Mesenchymal stem cell (in vitro differentiated cells and primary cell): ENCODE data around the gene CGB8.
A peak's percentile ranks its signal among the peaks of the same experiment; 100 is the strongest.
"Not testable (repeated sequence)": the region's sequence is repeated elsewhere in the genome, so short reads cannot be mapped to it uniquely, and the experiment has no call there.

Experiments used
- DNase-seq: peaks from one replicate; pipeline ENCODE4 v3.0.0-alpha.2; 2013
- H2AFZ ChIP-seq: one replicate; pipeline ENCODE4 v1.6.1; 2013; ENCODE audit warnings: low read depth, mild to moderate bottlenecking, control low read depth, inconsistent platforms, low read length, moderate library complexity
- H2AK5ac ChIP-seq: 2 replicates; pipeline ENCODE4 v1.6.1; 2013; ENCODE audit warnings: low read length, moderate library complexity, mild to moderate bottlenecking, inconsistent platforms; ENCODE audit not compliant: severe bottlenecking
- H2BK120ac ChIP-seq: one replicate; pipeline ENCODE4 v1.6.1; 2013; ENCODE audit warnings: low read depth, mild to moderate bottlenecking, inconsistent platforms, low read length, moderate library complexity
- H2BK12ac ChIP-seq, 2 experiments: one replicate each; pipeline ENCODE4 v1.6.1; 2013; ENCODE audit warnings: inconsistent platforms in 2 of 2, low read length in 2 of 2, mild to moderate bottlenecking in 2 of 2, moderate library complexity in 2 of 2, control low read depth in 1 of 2
- H2BK15ac ChIP-seq: one replicate; pipeline ENCODE4 v1.6.1; 2013; ENCODE audit warnings: mild to moderate bottlenecking, low read depth, inconsistent platforms; ENCODE audit not compliant: poor library complexity, severe bottlenecking
- H2BK5ac ChIP-seq: 2 replicates; pipeline ENCODE4 v1.6.1; 2013; ENCODE audit warnings: low read depth, mild to moderate bottlenecking, low read length, control low read depth, inconsistent platforms; ENCODE audit not compliant: poor library complexity, severe bottlenecking
- H3K14ac ChIP-seq, 2 experiments: one replicate each; pipeline ENCODE4 v1.6.1; 2013; ENCODE audit warnings: inconsistent platforms in 2 of 2, low read length in 2 of 2, control low read depth in 1 of 2, mild to moderate bottlenecking in 1 of 2, moderate library complexity in 1 of 2
- H3K18ac ChIP-seq, 2 experiments: one replicate each; pipeline ENCODE4 v1.6.1; 2013; ENCODE audit warnings: inconsistent platforms in 2 of 2, low read length in 2 of 2, control low read depth in 1 of 2, low read depth in 1 of 2, mild to moderate bottlenecking in 1 of 2
- H3K23ac ChIP-seq, 2 experiments: one replicate each; pipeline ENCODE4 v1.6.1; 2013; ENCODE audit warnings: inconsistent platforms in 2 of 2, low read length in 2 of 2, mild to moderate bottlenecking in 2 of 2, moderate library complexity in 2 of 2, control low read depth in 1 of 2
- H3K27ac ChIP-seq: 2 replicates; pipeline ENCODE4 v1.5.1; 2013; ENCODE audit warnings: mild to moderate bottlenecking, moderate library complexity, low read length, control low read depth, inconsistent platforms; ENCODE audit not compliant: poor library complexity, severe bottlenecking
- H3K27me3 ChIP-seq, 2 experiments: 2 replicates each; pipeline versions ENCODE4 v1.6.1 to v1.7.0; 2013; ENCODE audit warnings: low read length in 2 of 2, mild to moderate bottlenecking in 2 of 2, moderate library complexity in 2 of 2, control low read depth in 1 of 2, inconsistent platforms in 1 of 2; ENCODE audit not compliant: control insufficient read depth in 1 of 2, insufficient read depth in 1 of 2
- H3K36me3 ChIP-seq, 2 experiments: 2 replicates each; pipeline versions ENCODE4 v1.6.1 to v1.7.0; 2013; ENCODE audit warnings: low read length in 2 of 2, control low read depth in 1 of 2, inconsistent platforms in 1 of 2, low read depth in 1 of 2, mild to moderate bottlenecking in 1 of 2; ENCODE audit not compliant: insufficient read depth in 2 of 2, control insufficient read depth in 1 of 2
- H3K4ac ChIP-seq, 2 experiments: one replicate each; pipeline ENCODE4 v1.6.1; 2013; ENCODE audit warnings: inconsistent platforms in 2 of 2, low read length in 2 of 2, mild to moderate bottlenecking in 2 of 2, moderate library complexity in 2 of 2, control low read depth in 1 of 2, low read depth in 1 of 2
- H3K4me1 ChIP-seq: 2 replicates; pipeline ENCODE4 v1.6.1; 2013; ENCODE audit warnings: low read depth, low read length, control low read depth; ENCODE audit not compliant: control insufficient read depth, insufficient read depth
- H3K4me2 ChIP-seq: 2 replicates; pipeline ENCODE4 v1.6.1; 2013; ENCODE audit warnings: low read length, mild to moderate bottlenecking, inconsistent platforms; ENCODE audit not compliant: poor library complexity, severe bottlenecking
- H3K4me3 ChIP-seq, 2 experiments: 2 replicates each; pipeline versions ENCODE4 v1.5.1 to v1.7.0; 2013; ENCODE audit warnings: low read length in 2 of 2, mild to moderate bottlenecking in 2 of 2, control low read depth in 1 of 2, low read depth in 1 of 2; ENCODE audit not compliant: insufficient read depth in 1 of 2
- H3K79me1 ChIP-seq: replicated peaks from 2 replicates; pipeline ENCODE4 v1.6.1; 2013; ENCODE audit warnings: mild to moderate bottlenecking, control low read depth, low read length, inconsistent platforms; ENCODE audit not compliant: poor library complexity, severe bottlenecking
- H3K9ac ChIP-seq: 2 replicates; pipeline ENCODE4 v1.7.0; 2013; ENCODE audit warnings: mild to moderate bottlenecking, low read length, moderate library complexity
- H3K9me3 ChIP-seq: 2 replicates; pipeline ENCODE4 v1.7.0; 2013; ENCODE audit warnings: mild to moderate bottlenecking, low read length; ENCODE audit not compliant: control insufficient read depth
- H4K8ac ChIP-seq: one replicate; pipeline ENCODE4 v1.6.1; 2013; ENCODE audit warnings: inconsistent platforms, mild to moderate bottlenecking, low read length, moderate library complexity
- H4K91ac ChIP-seq: one replicate; pipeline ENCODE4 v1.6.1; 2013; ENCODE audit warnings: mild to moderate bottlenecking, low read length, inconsistent platforms
- WGBS: methylation state at CpG from one replicate; pipeline ENCODE4 v1.1.7; 2013; ENCODE audit warnings: mixed read lengths; 5-methylcytosine and 5-hydroxymethylcytosine counted together

The CGB8 gene

DNA sequence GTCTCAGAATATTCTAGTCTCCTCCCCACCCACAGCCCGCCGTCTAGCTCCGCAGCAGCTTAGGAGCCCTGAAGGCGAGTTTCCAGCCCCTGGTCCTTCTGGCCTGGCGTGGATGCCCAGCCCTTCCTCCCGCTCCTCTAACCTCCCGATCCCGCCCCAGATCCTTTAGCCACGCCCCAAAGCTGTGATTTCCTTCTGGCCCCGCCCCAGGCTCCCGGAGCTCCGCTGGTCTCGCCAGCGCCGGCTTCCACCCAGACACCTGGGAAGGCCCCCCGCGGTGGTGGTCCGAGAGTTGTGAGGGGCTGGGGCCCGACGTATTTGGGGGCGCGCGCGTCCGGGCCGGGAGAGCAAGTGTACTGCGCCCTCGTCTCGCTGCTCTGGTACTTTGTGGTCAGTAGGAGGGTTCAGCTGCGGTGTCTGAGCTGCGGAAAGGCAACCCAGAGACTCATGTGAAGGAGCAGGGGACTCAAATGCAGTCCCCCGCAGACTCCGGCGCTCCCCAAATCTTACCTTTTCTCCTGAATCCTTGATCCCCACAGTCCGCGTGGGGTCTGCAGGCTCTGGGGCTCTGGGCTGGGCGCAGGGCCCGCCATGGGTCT lies 8.8 kb upstream of the CGB8 start, which contains the start of gene CGB7:
Gene CGB7, minus strand, starts transcription at position 114 of the 599 bp plus-strand sequence. CDS start 2,374 bp downstream, outside the sequence.
- Histone ChIP-seq H3K36me3 (peaks cover 0 to 4% of the 10 kb centered on the region in 2 experiments), H2BK120ac (peak within 1 kb of the TSS; percentile 34)

DNA sequence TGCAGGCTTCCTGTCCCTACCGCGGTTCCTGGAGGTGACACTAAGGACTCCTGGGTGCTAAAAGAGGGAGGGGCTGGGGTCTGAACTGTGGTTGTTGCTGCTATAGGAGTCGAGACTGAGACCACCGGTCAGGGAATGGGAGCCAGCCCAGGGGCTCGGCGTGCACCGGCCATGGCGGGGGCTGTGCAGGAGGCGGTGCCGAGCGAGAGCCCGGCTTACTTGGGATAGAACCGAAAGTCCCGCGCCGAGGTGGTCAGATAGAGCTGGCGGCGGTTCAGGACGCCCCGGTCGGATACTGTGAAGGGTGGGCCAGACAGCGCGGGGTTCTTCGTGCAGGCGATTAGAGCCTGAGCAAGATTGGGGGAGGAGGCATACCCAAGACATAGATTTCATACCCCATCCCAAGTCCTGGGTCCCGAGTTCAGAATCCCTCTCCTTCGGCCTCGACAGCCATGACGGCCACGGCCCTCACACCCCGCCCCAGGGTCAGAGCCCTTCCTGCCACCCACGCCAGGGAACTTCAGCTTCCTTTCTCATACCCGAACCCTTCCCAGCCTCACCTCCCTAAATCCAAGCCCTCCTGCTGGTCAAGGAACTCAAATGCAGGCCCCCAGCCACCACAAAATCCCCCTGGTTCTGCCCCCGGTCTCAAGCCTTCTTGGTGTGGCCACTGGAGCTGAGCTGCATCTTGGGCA lies 8.1 kb upstream of the CGB8 start:
- Histone ChIP-seq H3K18ac (peak overlapping the region; percentile 33 to 91), H3K14ac (peak overlapping the region in 1 of 2 experiments; percentile 86), H3K4me2 (peak overlapping the region; percentile 93), H4K8ac (peak overlapping the region; percentile 12), H3K4me1 (peaks cover 17% of the 10 kb centered on the region), H3K27me3 (peaks cover 14 to 57% of the 10 kb centered on the region in 2 experiments), H2BK12ac (peak overlapping the region in 1 of 2 experiments; percentile 34), H3K4me3 (peak overlapping the region; percentile 11 to 72), H3K9ac (peak overlapping the region; percentile 54), H2AFZ (peak overlapping the region; percentile 82), H2BK120ac (peak overlapping the region; percentile 5)
- not testable (repeated sequence) for H2BK5ac ChIP-seq, H3K36me3 ChIP-seq, H3K9me3 ChIP-seq, DNase-seq, H3K4ac ChIP-seq, H2BK15ac ChIP-seq, H2AK5ac ChIP-seq, H3K23ac ChIP-seq, H3K79me1 ChIP-seq, H4K91ac ChIP-seq, H3K27ac ChIP-seq
- WGBS: 18% methylated on average over 20 of the region's 34 CpGs

More for the DNA sequence above, 8.8 kb upstream of the CGB8 start, which contains the start of gene CGB7:
- peak; percentile 66 for DNase-seq
- H4K91ac ChIP-seq: peak within 1 kb of the TSS; percentile 11
- peak within 1 kb of the TSS; percentile 33 to 91 for H3K18ac ChIP-seq
- peaks cover 17% of the 10 kb centered on the region for H3K4me1 ChIP-seq
- H2BK15ac ChIP-seq: peak within 1 kb of the TSS; percentile 48
- H3K23ac ChIP-seq: no peak within 1 kb of the TSS
- no peak within 1 kb of the TSS for H3K27ac ChIP-seq
- H3K4me3 ChIP-seq: peak within 1 kb of the TSS; percentile 50 to 72
- no peak within 1 kb of the TSS for H2AK5ac ChIP-seq
- H3K14ac ChIP-seq: peak within 1 kb of the TSS in 1 of 2 experiments; percentile 86
- H4K8ac ChIP-seq: peak within 1 kb of the TSS; percentile 12
- no peak within 1 kb of the TSS for H3K4ac ChIP-seq
- H3K27me3 ChIP-seq: peaks cover 14 to 62% of the 10 kb centered on the region in 2 experiments
- H2BK12ac ChIP-seq: peak within 1 kb of the TSS in 1 of 2 experiments; percentile 34
- 16% methylated on average over 28 of the region's 38 CpGs for WGBS
- peak within 1 kb of the TSS; percentile 93 for H3K4me2 ChIP-seq
- H2AFZ ChIP-seq: peak within 1 kb of the TSS; percentile 82
- H3K9ac ChIP-seq: peak within 1 kb of the TSS; percentile 54
- H3K9me3 ChIP-seq: no peaks in the 10 kb centered on the region
- no peak within 1 kb of the TSS for H2BK5ac ChIP-seq
- H3K79me1 ChIP-seq: peaks cover 3% of the 10 kb centered on the region

DNA sequence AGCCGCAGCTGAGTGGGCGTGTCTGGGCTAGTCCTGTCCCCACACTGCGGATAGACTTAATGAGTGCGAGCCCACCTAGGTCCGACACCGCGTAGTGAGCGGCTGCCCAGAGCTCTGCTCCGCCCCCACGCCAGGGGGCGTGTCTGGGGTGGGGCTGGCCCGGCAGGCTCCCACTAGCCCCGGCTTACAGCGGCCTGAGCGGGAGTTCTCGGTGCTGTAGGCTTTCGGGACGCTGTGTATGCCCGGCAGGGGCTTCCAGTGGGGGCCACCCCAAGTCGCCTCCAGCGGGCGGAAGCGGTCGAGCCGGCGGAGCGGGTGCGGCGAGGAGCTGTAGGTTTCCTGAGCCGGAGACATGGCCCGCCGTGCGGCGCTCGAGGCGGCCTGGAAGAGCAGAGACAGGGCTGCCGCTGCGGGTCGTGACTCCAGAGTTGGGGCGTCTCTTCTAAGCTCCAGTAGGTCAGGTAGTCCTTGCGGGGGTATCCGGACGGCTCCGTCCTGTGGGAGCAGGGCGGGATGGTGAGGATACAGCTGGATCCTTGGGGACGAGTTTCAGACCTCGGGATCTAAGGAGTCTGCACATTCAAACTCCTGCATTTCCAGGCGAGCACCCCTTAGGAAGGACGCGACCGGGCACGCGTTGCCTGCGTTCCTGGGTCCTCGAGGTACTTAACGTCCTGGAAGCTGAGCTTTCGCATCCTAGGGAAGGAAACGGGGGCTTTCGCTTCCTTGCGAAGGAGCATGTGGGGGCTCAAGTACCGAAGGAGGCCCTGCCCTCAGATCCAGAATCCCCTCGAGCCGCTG lies 7.4 kb upstream of the CGB8 start:
- Histone ChIP-seq H3K18ac (peak overlapping the region in 1 of 2 experiments; percentile 91), H3K4me1 (peaks cover 17% of the 10 kb centered on the region), H4K91ac (no peak overlapping the region), H3K4me3 (peak overlapping the region; percentile 59 to 72), H3K23ac (no peak overlapping the region), H2AK5ac (no peak overlapping the region), H3K14ac (peak overlapping the region in 1 of 2 experiments; percentile 86), H3K27me3 (peaks cover 14 to 51% of the 10 kb centered on the region in 2 experiments), H2BK5ac (no peak overlapping the region), H2AFZ (peak overlapping the region; percentile 82), H3K4ac (no peak overlapping the region), H3K9ac (peak overlapping the region; percentile 54), H3K79me1 (peaks cover 3% of the 10 kb centered on the region), H3K36me3 (peaks cover 0 to under 1% of the 10 kb centered on the region in 2 experiments), H3K9me3 (no peaks in the 10 kb centered on the region), H3K4me2 (peak overlapping the region; percentile 93), H2BK12ac (no peak overlapping the region), H2BK120ac (no peak overlapping the region), H2BK15ac (no peak overlapping the region), H4K8ac (peak overlapping the region; percentile 12), H3K27ac (no peak overlapping the region)
- DNase-seq: peak; percentile 65
- WGBS: 1% methylated on average over 63 of the region's 63 CpGs
